Endothelial cell of umbilical vein (primary cell): ENCODE measurements around the gene SLC22A3. TPM values are rescaled to one million over a fixed set of nuclear protein-coding genes. Genes with fewer than 3 reads are reported as not detected.

Source experiments
- BruUV-seq: library from RNA; stranded (reverse); fragments of 400-500 nt; replicated peaks from 2 replicates; lab custom pipeline; 2021; lab: Mats Ljungman, UMichigan
- CTCF ChIA-PET: fragments of 300-600, 350-600 bp; sonication (Branson Sonifier 250); formaldehyde crosslinking; loops from one replicate; lab custom pipeline; 2021; ENCODE audit warnings: antibody characterized with exemption, inconsistent platforms; lab: Charles Lee
- POLR2A ChIA-PET: fragments of 300-600, 350-600 bp; sonication (Branson Sonifier 250); formaldehyde crosslinking; loops from one replicate; lab custom pipeline; 2021; ENCODE audit warnings: antibody characterized with exemption, inconsistent platforms; lab: Charles Lee
- DNase-seq: peaks from one replicate; pipeline ENCODE4 v3.0.0-alpha.2; 2011; ENCODE audit warnings: low read depth, low spot score
- FAIRE-seq: peaks from 2 replicates; lab custom pipeline; 2011; peaks lifted over from hg19 to GRCh38; lab: Jason Lieb, UNC
- H2AFZ ChIP-seq: 2 replicates; pipeline ENCODE4 v1.6.0; 2012; ENCODE audit warnings: low read depth, low read length, control low read depth, inconsistent platforms
- H3K27ac ChIP-seq: 2 replicates; pipeline ENCODE4 v1.5.1; 2011; ENCODE audit warnings: low read depth, mild to moderate bottlenecking, control low read depth, low read length, moderate library complexity; ENCODE audit not compliant: insufficient read depth
- H3K27me3 ChIP-seq, 2 experiments: 2 replicates each; pipeline versions ENCODE4 v1.6.0 to v1.6.1; 2011; ENCODE audit warnings: low read length in 2 of 2, mixed read lengths in 1 of 2; ENCODE audit not compliant: control insufficient read depth in 2 of 2, insufficient read depth in 2 of 2
- H3K36me3 ChIP-seq, 2 experiments: 2 replicates in 1 of 2; 3 replicates in 1 of 2; pipeline ENCODE4 v1.5.1; 2011; ENCODE audit warnings: low read length in 2 of 2, mild to moderate bottlenecking in 1 of 2, moderate library complexity in 1 of 2; ENCODE audit not compliant: control insufficient read depth in 2 of 2, insufficient read depth in 2 of 2; ENCODE audit errors: extremely low read depth in 1 of 2
- H3K4me1 ChIP-seq: 3 replicates; pipeline ENCODE4 v1.5.1; 2011; ENCODE audit warnings: mild to moderate bottlenecking, low read length; ENCODE audit not compliant: control insufficient read depth, insufficient read depth; ENCODE audit errors: extremely low read depth
- H3K4me2 ChIP-seq: 2 replicates; pipeline ENCODE4 v1.6.1; 2011; ENCODE audit warnings: low read length, control low read depth, mixed read lengths; ENCODE audit not compliant: insufficient read depth
- H3K4me3 ChIP-seq, 3 experiments: fragments of 200-600 bp in 1 of 3; sonication (generic), shearing (Covaris generic) in 1 of 3; replicated peaks in 1 of 3; 2 replicates each; pipeline ENCODE4 v1.5.1; 2011 to 2016; ENCODE audit warnings: control low read depth in 3 of 3, low read length in 3 of 3, mild to moderate bottlenecking in 2 of 3, inconsistent platforms in 1 of 3, low read depth in 1 of 3, moderate library complexity in 1 of 3; ENCODE audit not compliant: insufficient read depth in 1 of 3
- H3K79me2 ChIP-seq: 2 replicates; pipeline ENCODE4 v1.6.0; 2012; ENCODE audit warnings: low read length, inconsistent platforms; ENCODE audit not compliant: control insufficient read depth, insufficient read depth
- H3K9ac ChIP-seq: replicated peaks from 2 replicates; pipeline ENCODE3; 2011; ENCODE audit warnings: low read length, control low read depth; ENCODE audit not compliant: insufficient read depth; ENCODE audit errors: extremely low read depth
- H3K9me1 ChIP-seq: replicated peaks from 3 replicates; pipeline ENCODE4 v1.6.0; 2011; ENCODE audit warnings: mild to moderate bottlenecking, low read length; ENCODE audit not compliant: control insufficient read depth, insufficient read depth; ENCODE audit errors: extremely low read depth
- H3K9me3 ChIP-seq: replicated peaks from 2 replicates; pipeline ENCODE4 v1.5.1; 2012; ENCODE audit warnings: low read length, inconsistent platforms; ENCODE audit not compliant: control insufficient read depth, insufficient read depth
- H4K20me1 ChIP-seq: replicated peaks from 2 replicates; pipeline ENCODE3; 2011; ENCODE audit warnings: mild to moderate bottlenecking, low read length; ENCODE audit not compliant: control insufficient read depth, insufficient read depth; ENCODE audit errors: extremely low read depth
- EZH2 ChIP-seq: IDR thresholded peaks from 2 replicates; pipeline ENCODE4 v1.6.1; 2012; ENCODE audit warnings: borderline replicate concordance, low read depth, mild to moderate bottlenecking, moderate library complexity, low read length, inconsistent platforms; ENCODE audit not compliant: severe bottlenecking
- FOS ChIP-seq: IDR thresholded peaks from 2 replicates; pipeline ENCODE4 v1.6.1; 2011; ENCODE audit warnings: mild to moderate bottlenecking, low read length, moderate library complexity, borderline replicate concordance; ENCODE audit not compliant: insufficient read depth
- GATA2 ChIP-seq: IDR thresholded peaks from 2 replicates; pipeline ENCODE4 v1.7.0; 2011; ENCODE audit warnings: low read depth, mild to moderate bottlenecking, moderate library complexity, mixed read lengths, low read length; ENCODE audit not compliant: insufficient read length, insufficient read depth
- JUN ChIP-seq: IDR thresholded peaks from 2 replicates; pipeline ENCODE4 v1.6.1; 2011; ENCODE audit warnings: borderline replicate concordance, low read depth; ENCODE audit not compliant: insufficient read length, insufficient read depth
- POLR2A ChIP-seq: IDR thresholded peaks from 2 replicates; pipeline ENCODE4 v1.6.1; 2012; ENCODE audit warnings: low read depth, mild to moderate bottlenecking, control low read depth, low read length
- dilution Hi-C: fragments of 300-500 bp; cut with MboI; formaldehyde crosslinking; loops from one replicate; pipeline ENCODE4 v1.15.0; 2019; ENCODE audit warnings: low sequenced_read_pairs; ENCODE audit not compliant: extremely low pct_ligation_motif_present
- intact Hi-C: fragments of 100-400 bp; cut with micrococcal nuclease; formaldehyde crosslinking; loops from one replicate; pipeline ENCODE4 v1.10.0; 2022
- polyA plus RNA-seq, 4 experiments: library from polyadenylated mRNA; depleted of rRNA in 3 of 4; stranded (reverse) in 3 of 4; unstranded in 1 of 4; fragments of >200 nt; gene quantifications; 2 replicates each; pipeline versions ENCODE4 v1.2.1 to v1.2.3, GENCODE V29; 2011 to 2012; ENCODE audit warnings: missing spikeins in 1 of 4
- total RNA-seq: library from RNA; stranded (reverse); gene quantifications from 2 replicates; pipeline ENCODE4 v1.2.3, GENCODE V29; 2021
- TF ChIP-seq, protein P1 (sequence below), 2 donors: IDR thresholded peaks; 1 replicate in 1 of 2; 2 replicates in 1 of 2; pipeline ENCODE4 v1.5.1; 2011; ENCODE audit warnings: low read length in 2 of 2, mild to moderate bottlenecking in 2 of 2, moderate library complexity in 2 of 2, control low read depth in 1 of 2, inconsistent platforms in 1 of 2, low read depth in 1 of 2; ENCODE audit not compliant: insufficient read depth in 1 of 2; ENCODE audit errors: extremely low read depth in 1 of 2
- TF ChIP-seq, protein P2 (sequence below): IDR thresholded peaks from 2 replicates; pipeline ENCODE4 v1.6.1; 2011; ENCODE audit not compliant: insufficient read depth, insufficient read length

Gene SLC22A3
- total and polyA plus RNA-seq, 2 donors (not counting 3 experiments of a cell fraction or from before 2014, with no cell fraction given): not detected

DNA sequence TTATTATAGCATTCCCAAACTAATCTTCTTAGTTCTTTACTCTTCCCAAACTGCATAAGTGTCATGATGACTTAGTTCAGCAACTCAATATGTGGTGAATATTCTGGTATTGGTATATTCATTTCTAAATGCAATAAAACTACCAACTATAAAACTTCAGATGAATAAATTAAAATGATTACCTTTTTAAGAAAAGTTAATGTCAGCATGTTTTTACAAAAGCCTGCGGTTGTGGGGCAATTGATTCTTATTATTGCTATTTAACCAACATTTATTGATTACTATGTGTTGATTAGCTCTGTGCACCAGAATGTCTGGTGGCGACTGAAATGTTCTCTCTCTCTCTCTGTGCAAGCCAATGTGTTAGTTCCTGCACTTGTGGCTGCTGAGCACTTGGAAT is 5.0 kb upstream of the SLC22A3 start:
- no peak overlapping the region for H3K4me2 ChIP-seq
- no peaks in the 10 kb centered on the region for H3K9me1 ChIP-seq
- ChIA-PET CTCF (no interaction called here), POLR2A (no interaction called here)
- intact Hi-C loops (no loop called here), dilution Hi-C loops (no loop called here)
- no peak overlapping the region for H3K9ac ChIP-seq
- H2AFZ ChIP-seq: no peak overlapping the region
- no peaks in the 10 kb centered on the region for H3K9me3 ChIP-seq
- H3K4me3 ChIP-seq: no peak overlapping the region
- H3K27me3 ChIP-seq: no peaks in the 10 kb centered on the region
- FAIRE-seq (no peak), DNase-seq (no peak)
- BruUV-seq: no TSS peak
- no peaks in the 10 kb centered on the region for H3K36me3 ChIP-seq
- H4K20me1 ChIP-seq: no peaks in the 10 kb centered on the region
- no peak for TF ChIP-seq JUN
- no peak for TF ChIP-seq POLR2A
- TF ChIP-seq GATA2: no peak
- TF ChIP-seq, protein P1, sequence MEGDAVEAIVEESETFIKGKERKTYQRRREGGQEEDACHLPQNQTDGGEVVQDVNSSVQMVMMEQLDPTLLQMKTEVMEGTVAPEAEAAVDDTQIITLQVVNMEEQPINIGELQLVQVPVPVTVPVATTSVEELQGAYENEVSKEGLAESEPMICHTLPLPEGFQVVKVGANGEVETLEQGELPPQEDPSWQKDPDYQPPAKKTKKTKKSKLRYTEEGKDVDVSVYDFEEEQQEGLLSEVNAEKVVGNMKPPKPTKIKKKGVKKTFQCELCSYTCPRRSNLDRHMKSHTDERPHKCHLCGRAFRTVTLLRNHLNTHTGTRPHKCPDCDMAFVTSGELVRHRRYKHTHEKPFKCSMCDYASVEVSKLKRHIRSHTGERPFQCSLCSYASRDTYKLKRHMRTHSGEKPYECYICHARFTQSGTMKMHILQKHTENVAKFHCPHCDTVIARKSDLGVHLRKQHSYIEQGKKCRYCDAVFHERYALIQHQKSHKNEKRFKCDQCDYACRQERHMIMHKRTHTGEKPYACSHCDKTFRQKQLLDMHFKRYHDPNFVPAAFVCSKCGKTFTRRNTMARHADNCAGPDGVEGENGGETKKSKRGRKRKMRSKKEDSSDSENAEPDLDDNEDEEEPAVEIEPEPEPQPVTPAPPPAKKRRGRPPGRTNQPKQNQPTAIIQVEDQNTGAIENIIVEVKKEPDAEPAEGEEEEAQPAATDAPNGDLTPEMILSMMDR (IDR thresholded peaks at IDR 0.05; ENCODE audit: extremely low read depth in 1 of 2, insufficient read depth in 1 of 2, low read depth in 1 of 2, low read length in 2 of 2): no peak
- no peaks in the 10 kb centered on the region for H3K79me2 ChIP-seq
- no peak overlapping the region for H3K27ac ChIP-seq
- H3K4me1 ChIP-seq: no peaks in the 10 kb centered on the region

DNA sequence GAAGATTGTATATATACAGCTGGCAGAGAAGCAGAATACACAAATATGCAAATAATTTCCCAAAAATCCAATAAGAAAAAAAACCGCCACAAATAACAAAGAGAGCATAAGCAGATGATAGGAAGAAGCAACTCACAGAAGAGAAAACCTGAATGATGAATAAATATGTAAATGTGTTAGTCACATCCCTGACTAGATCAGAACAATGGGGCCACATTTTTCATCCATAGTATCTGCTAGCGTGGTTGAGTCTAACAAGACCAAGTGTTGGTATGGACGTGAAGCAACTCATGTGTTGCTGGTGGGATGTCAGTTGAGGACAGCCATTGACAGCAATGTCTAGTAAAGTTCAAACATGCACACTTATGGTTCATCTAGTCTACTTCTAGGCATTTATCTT is 3.9 kb upstream of the SLC22A3 start:
- intact Hi-C loops (no loop called here), dilution Hi-C loops (no loop called here)
- Histone ChIP-seq H3K36me3 (no peaks in the 10 kb centered on the region), H3K27me3 (peaks cover 5 to 9% of the 10 kb centered on the region in 2 experiments), H3K9ac (no peak overlapping the region), H3K4me3 (no peak overlapping the region), H3K4me2 (no peak overlapping the region), H3K9me1 (no peaks in the 10 kb centered on the region), H2AFZ (no peak overlapping the region), H4K20me1 (no peaks in the 10 kb centered on the region), H3K9me3 (no peaks in the 10 kb centered on the region), H3K4me1 (no peaks in the 10 kb centered on the region), H3K79me2 (no peaks in the 10 kb centered on the region), H3K27ac (no peak overlapping the region)
- DNase-seq (no peak), FAIRE-seq (no peak)
- TF ChIP-seq EZH2 (no peak), FOS (no peak), POLR2A (no peak), JUN (no peak), GATA2 (no peak)
- TF ChIP-seq, protein P2, sequence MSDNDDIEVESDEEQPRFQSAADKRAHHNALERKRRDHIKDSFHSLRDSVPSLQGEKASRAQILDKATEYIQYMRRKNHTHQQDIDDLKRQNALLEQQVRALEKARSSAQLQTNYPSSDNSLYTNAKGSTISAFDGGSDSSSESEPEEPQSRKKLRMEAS: no peak
- POLR2A ChIA-PET: no interaction called here
- no TSS peak for BruUV-seq
- CTCF ChIA-PET: no interaction called here
